OCI-LY1 (cell line): ENCODE data around the gene CCL27.

ENCODE experiments used
- CTCF ChIP-seq: fragments of 200-600 bp; sonication (generic), shearing (Covaris generic); IDR thresholded peaks from 2 replicates; pipeline ENCODE4 v1.5.1; 2017; ENCODE audit warnings: mild to moderate bottlenecking, antibody characterized with exemption, low read length, moderate library complexity, mixed read lengths
- EZH2 ChIP-seq: fragments of 200-600 bp; sonication (generic), shearing (Covaris generic); IDR thresholded peaks from 2 replicates; pipeline ENCODE4 v1.8.0; 2017; ENCODE audit warnings: borderline replicate concordance, mixed run types, mild to moderate bottlenecking, antibody characterized with exemption, low read length, moderate library complexity, mixed read lengths

- no peak for TF ChIP-seq CTCF
- no peak for TF ChIP-seq EZH2
Measured at GRCh38 chr9:34712140-34712539, 49.7 kb upstream of the CCL27 start.
